Cardiac muscle cell (in vitro differentiated cells and primary cell): ENCODE data around the gene KIF26B. TPM values are rescaled to one million over a fixed set of nuclear protein-coding genes. Genes with fewer than 3 reads are reported as not detected.

Source experiments
- DNase-seq, 2 donors: peaks; one replicate each; pipeline versions ENCODE4 v3.0.0 to v3.0.0-alpha.2; 2010 to 2017; ENCODE audit warnings: low read depth in 1 of 2, low spot score in 1 of 2
- H3K27ac ChIP-seq: fragments of 200-600 bp; sonication (generic); 2 replicates; pipeline ENCODE4 v1.5.1; 2016
- H3K27me3 ChIP-seq: fragments of 200-600 bp; sonication (generic); 2 replicates; pipeline ENCODE4 v1.6.0; 2016; ENCODE audit warnings: control low read depth
- H3K36me3 ChIP-seq: fragments of 200-600 bp; sonication (generic); 2 replicates; pipeline ENCODE4 v1.5.1; 2016; ENCODE audit warnings: control low read depth
- H3K4me1 ChIP-seq: fragments of 200-600 bp; sonication (generic); 2 replicates; pipeline ENCODE4 v1.8.1; 2017; ENCODE audit warnings: low read depth, mild to moderate bottlenecking, mixed run types
- H3K4me3 ChIP-seq: fragments of 200-600 bp; sonication (generic); 2 replicates; pipeline ENCODE4 v1.5.1; 2016; ENCODE audit warnings: mild to moderate bottlenecking
- H3K9me3 ChIP-seq: fragments of 200-600 bp; sonication (generic); 2 replicates; pipeline ENCODE4 v1.5.1; 2017; ENCODE audit warnings: low read depth, mild to moderate bottlenecking, control low read depth
- polyA plus RNA-seq: library from polyadenylated mRNA; unstranded; fragments of >200 nt; fragmentation: Nextera tagmentation; extraction: Ambion mirVana; gene quantifications from 2 replicates; pipeline ENCODE4 v1.2.1, GENCODE V29; 2016
- total RNA-seq: library from RNA; depleted of rRNA; stranded (reverse); fragments of >200 nt; gene quantifications from 2 replicates; pipeline ENCODE4 v1.2.3, GENCODE V29; 2016
- TF ChIP-seq, protein P1 (sequence below): IDR thresholded peaks from 2 replicates; pipeline ENCODE4 v1.5.1; 2012; ENCODE audit warnings: low read depth, mild to moderate bottlenecking, low read length

The KIF26B gene
- total and polyA plus RNA-seq, 2 experiments from 2014 or later, result 58.9 to 177 TPM

DNA sequence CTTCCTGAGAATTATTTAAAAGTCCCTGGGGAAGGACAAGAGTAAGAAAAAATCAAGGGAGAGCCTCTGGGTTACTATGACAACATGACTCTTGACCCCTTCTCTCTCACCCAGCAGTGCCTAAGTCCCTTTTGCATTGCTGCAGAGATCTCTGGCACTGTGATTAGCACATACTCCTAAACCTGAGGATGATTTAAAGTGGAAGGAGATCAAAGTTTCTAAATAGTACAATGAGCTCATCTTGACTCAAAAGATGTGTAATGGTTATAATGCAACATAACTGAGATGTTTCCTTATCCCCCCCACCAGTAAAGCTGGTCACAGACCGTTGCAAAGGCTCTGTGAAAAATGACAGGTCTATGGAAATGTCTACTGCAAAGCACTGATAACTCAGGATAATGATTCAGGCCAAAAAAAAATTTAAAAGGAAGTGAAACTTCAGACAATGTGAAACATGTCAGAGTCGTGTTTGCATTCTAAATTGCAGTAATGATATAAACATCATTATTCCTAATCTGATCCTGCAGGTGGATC lies 519.2 kb downstream of the KIF26B start:
- Histone ChIP-seq H3K27ac (no peak overlapping the region), H3K4me3 (no peak overlapping the region), H3K36me3 (peaks cover 16% of the 10 kb centered on the region), H3K27me3 (no peaks in the 10 kb centered on the region), H3K4me1 (peaks cover 14% of the 10 kb centered on the region), H3K9me3 (no peaks in the 10 kb centered on the region)
- TF ChIP-seq, protein P1, sequence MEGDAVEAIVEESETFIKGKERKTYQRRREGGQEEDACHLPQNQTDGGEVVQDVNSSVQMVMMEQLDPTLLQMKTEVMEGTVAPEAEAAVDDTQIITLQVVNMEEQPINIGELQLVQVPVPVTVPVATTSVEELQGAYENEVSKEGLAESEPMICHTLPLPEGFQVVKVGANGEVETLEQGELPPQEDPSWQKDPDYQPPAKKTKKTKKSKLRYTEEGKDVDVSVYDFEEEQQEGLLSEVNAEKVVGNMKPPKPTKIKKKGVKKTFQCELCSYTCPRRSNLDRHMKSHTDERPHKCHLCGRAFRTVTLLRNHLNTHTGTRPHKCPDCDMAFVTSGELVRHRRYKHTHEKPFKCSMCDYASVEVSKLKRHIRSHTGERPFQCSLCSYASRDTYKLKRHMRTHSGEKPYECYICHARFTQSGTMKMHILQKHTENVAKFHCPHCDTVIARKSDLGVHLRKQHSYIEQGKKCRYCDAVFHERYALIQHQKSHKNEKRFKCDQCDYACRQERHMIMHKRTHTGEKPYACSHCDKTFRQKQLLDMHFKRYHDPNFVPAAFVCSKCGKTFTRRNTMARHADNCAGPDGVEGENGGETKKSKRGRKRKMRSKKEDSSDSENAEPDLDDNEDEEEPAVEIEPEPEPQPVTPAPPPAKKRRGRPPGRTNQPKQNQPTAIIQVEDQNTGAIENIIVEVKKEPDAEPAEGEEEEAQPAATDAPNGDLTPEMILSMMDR, result no peak
- peak in 1 of 2 donors; percentile 22 for DNase-seq

DNA sequence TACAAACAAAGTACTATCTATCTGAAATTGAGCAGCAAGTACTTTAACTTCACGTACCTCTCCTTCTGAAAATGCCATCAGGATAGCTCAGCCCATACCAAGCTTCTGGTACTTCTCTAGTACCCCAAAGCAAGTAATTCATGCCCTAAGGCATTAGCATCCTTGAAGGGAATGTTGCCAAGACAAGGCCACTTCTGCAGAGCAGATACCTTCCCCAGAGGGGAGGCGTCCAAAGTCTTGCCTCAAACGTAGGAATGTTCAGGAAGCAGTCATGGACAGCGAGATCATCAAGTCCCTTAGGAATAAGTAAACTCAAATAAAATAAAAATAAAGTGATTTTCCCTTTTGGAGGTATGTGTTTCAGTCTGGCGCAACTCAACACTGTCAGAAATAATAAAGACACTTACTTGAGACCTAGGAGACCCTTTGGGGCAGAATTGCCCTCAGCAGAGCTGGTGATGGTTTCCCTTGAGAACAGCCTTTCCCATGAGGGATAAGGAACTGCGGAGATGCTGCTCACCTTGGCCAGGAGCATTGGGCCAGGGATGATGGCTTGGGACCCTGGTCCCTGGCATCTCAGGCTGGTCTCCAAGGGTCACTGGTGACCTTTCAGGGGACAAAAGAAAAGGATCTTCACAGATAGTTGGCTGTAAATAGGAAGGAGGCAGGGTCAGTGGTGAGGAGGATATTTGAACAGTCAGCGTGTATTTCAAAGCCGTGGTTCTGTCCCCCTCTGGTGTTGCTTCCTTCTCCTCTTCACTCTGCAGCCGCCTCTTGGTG lies 522.9 kb downstream of the KIF26B start:
- peaks cover 15% of the 10 kb centered on the region for H3K4me1 ChIP-seq
- no peaks in the 10 kb centered on the region for H3K9me3 ChIP-seq
- DNase-seq, result no peak
- no peaks in the 10 kb centered on the region for H3K27me3 ChIP-seq
- H3K27ac ChIP-seq, result no peak overlapping the region
- peaks cover 6% of the 10 kb centered on the region for H3K36me3 ChIP-seq
- TF ChIP-seq, protein P1, result no peak
- no peak overlapping the region for H3K4me3 ChIP-seq

DNA sequence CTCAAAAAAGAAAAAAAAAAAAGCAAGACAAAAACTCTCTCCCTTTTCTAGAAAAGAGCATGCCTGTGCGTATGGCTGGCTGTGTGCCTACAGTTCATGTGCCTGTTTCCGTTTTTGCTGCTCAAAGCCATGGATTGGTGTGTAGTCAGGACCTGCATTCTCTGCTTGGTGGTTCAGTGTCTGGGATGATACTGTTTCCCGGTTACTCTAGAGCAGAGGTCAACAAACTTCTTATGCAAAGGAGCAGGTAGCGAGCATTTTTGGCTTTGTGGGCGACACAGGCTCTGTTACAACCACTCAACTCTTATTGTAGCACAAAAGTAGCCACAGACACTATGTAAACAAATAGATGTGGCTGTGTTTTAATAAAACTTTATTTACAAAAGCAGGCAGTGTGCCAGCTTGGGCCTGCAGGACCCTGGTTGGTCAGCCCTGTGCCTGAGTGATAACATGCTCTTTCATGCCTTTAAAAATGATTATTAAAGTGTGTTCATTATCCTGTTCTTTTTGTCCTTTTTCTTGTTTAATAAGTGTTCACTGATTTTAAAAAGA lies 524.2 kb downstream of the KIF26B start:
- peaks cover 9% of the 10 kb centered on the region for H3K36me3 ChIP-seq
- no peak for DNase-seq
- peak overlapping the region; percentile 56 for H3K27ac ChIP-seq
- H3K4me3 ChIP-seq, result no peak overlapping the region
- H3K27me3 ChIP-seq, result no peaks in the 10 kb centered on the region
- TF ChIP-seq, protein P1, result no peak
- H3K9me3 ChIP-seq, result no peaks in the 10 kb centered on the region
- peaks cover 24% of the 10 kb centered on the region for H3K4me1 ChIP-seq

DNA sequence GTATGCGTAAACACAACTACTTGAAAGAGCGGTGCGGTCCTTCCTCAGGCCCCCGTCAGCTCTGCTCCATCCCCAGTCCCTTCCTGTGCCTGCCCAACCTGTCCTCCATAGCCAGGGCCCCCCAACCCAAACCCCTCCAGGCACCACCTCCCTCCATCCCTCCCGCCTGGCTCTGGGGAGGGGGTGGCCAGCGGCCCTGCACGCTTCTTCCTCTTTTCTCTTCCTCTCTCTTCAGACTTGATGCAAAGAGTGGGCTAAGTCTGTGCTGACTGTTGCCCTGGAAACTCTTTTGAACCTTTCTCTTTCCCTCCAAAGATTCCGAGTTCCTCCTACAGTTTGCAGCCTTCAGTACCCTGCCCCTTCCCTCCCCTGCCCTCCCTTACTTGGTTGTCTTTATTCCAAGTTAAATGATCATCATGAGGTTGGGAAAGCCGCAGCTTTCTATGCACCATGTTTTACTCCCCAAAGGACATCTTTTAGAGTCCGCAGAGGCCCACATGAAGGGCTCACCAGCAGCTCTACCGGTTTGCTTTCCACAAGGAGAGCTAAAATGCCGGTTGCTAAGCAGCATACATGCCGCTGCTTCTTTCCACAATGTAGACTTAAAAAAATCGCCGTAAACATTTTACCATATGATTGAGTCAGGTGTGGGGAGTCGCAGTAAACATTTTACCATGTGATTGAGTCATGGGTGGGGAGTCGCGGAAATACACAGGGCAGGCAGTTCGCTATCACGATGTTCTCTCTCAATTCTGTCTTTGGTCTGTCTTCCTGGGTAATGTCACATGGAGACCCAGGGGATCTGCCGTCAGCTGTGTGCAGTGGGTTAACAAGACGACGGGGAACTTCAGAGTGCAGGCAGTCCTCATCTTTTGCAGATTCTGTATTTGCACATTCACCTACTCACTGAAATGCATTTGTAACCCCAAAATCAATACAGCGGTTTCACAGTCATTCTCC lies 525.3 kb downstream of the KIF26B start:
- Histone ChIP-seq H3K9me3 (no peaks in the 10 kb centered on the region), H3K36me3 (peaks cover 17% of the 10 kb centered on the region), H3K4me1 (peaks cover 21% of the 10 kb centered on the region), H3K27me3 (no peaks in the 10 kb centered on the region), H3K27ac (peak overlapping the region; percentile 57), H3K4me3 (no peak overlapping the region)
- TF ChIP-seq, protein P1, result no peak
- DNase-seq, result no peak
